ENCODE results near the gene ZNF580. TPM values are rescaled to one million over a fixed set of nuclear protein-coding genes. Genes with fewer than 3 reads are reported as not detected.

ZNF580 gene
- total and polyA plus RNA-seq, 8 donors, result 12.7 to 40.5 (median 18.7) TPM

- no peak for TF ChIP-seq CTCF (IDR thresholded peaks at IDR 0.05)
- 32 to 49% methylated on average over 4 of the region's 4 CpGs for WGBS, 2 donors
- Histone ChIP-seq H3K9me3 (no peaks in the 10 kb centered on the region), H3K27ac (peak overlapping the region; percentile 83 to 98 (median 97)), H3K4me1 (peaks cover 0 to 13% (median 0%) of the 10 kb centered on the region in 3 donors), H3K27me3 (no peaks in the 10 kb centered on the region), H3K36me3 (peaks cover 0 to 6% (median 0%) of the 10 kb centered on the region in 3 donors), H3K4me3 (peak overlapping the region; percentile 62 to 86 (median 78))
- DNase-seq (no peak), FAIRE-seq (no peak), ATAC-seq (no peak)
- intact Hi-C loops (cut with DNase I), result no loop called here
Measured at GRCh38 chr19:55601084-55601483, 39.7 kb upstream of the ZNF580 start.

GRCh38 chr19:55602104-55603001 lies 38.4 kb upstream of the ZNF580 start:
- Histone ChIP-seq H3K27me3 (no peaks in the 10 kb centered on the region), H3K4me3 (no peak overlapping the region), H3K36me3 (no peaks in the 10 kb centered on the region), H3K4me1 (peaks cover 0 to 20% (median 0%) of the 10 kb centered on the region in 3 donors), H3K27ac (no peak overlapping the region), H3K9me3 (no peaks in the 10 kb centered on the region)
- ATAC-seq (no peak), FAIRE-seq (no peak), DNase-seq (peak in 5 of 6 donors; percentile 39 to 83 (median 60))
- WGBS, 2 donors, result 93% methylated on average over 60 of the region's 60 CpGs
- intact Hi-C loops (cut with DNase I), result no loop called here
- no peak for TF ChIP-seq CTCF (IDR thresholded peaks at IDR 0.05)

GRCh38 chr19:55603115-55603514 lies 37.7 kb upstream of the ZNF580 start:
- Histone ChIP-seq H3K36me3 (no peaks in the 10 kb centered on the region), H3K4me1 (peaks cover 0 to 20% (median 0%) of the 10 kb centered on the region in 3 donors), H3K9me3 (no peaks in the 10 kb centered on the region), H3K27me3 (no peaks in the 10 kb centered on the region), H3K4me3 (no peak overlapping the region), H3K27ac (no peak overlapping the region)
- intact Hi-C loops (cut with DNase I), result no loop called here
- 88 to 91% methylated on average over 21 of the region's 21 CpGs for WGBS, 2 donors
- TF ChIP-seq CTCF (IDR thresholded peaks at IDR 0.05), result no peak
- DNase-seq (peak in 1 of 6 donors; percentile 48), ATAC-seq (no peak), FAIRE-seq (no peak)

GRCh38 chr19:55603581-55604292 lies 37.1 kb upstream of the ZNF580 start:
- DNase-seq (no peak), ATAC-seq (no peak), FAIRE-seq (no peak)
- no peaks in the 10 kb centered on the region for H3K36me3 ChIP-seq
- H3K27me3 ChIP-seq, result no peaks in the 10 kb centered on the region
- no peak for TF ChIP-seq CTCF (IDR thresholded peaks at IDR 0.05)
- 72 to 73% methylated on average over 22 of the region's 22 CpGs for WGBS, 2 donors
- intact Hi-C loops (cut with DNase I), result no loop called here
- no peak overlapping the region for H3K4me3 ChIP-seq
- peak overlapping the region in 2 of 4 donors; percentile 88 to 90 for H3K27ac ChIP-seq
- H3K4me1 ChIP-seq, result peaks cover 0 to 20% (median 0%) of the 10 kb centered on the region in 3 donors
- H3K9me3 ChIP-seq, result no peaks in the 10 kb centered on the region
